Hematopoietic multipotent progenitor cell treated with erythropoietin and hydrocortisone succinate and interleukin-3 and kit ligand, for 6 days (in vitro differentiated cells): ENCODE measurements around the gene ACOX3.

Experiments used
- DNase-seq: peaks from one replicate; pipeline ENCODE4 v3.0.0-alpha.2; 2015

Gene ACOX3

DNA sequence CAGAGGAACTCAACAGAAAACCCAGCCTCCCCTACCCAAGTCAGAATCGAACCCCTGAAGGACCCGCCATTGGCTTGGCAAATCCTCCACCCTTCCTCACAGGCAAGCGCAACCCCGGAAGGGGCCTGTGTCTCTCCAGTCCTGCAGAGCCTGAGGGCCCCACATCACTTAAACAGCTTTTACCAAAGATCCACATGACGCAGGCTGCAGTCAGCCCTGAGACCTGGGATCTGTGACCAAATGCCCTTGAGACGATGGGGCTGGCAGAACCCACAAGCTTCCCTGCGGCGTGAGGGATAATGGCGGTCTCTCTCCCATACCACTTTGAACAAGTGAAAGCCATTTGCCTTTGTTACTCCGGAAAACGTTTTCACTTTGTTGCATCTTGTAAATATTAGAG lies 54.9 kb downstream of the ACOX3 start:
- no peak for DNase-seq

DNA sequence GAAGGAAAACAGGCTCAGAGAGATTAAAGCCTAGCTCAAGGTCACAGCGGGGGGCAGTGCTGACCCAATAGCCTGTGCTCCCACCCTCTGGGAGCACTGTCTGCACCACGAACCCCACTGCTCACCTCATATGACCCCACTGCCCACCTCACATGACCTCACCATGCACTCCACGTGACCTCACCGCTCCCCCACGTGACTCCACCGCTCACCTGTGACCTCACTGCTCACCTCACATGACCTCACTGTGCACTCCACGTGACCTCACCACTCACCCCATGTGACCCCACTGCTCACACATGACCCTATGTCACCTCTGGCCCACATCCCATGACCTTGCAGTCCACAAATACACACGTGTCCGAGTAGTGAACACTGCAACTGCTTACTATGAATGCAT lies 55.4 kb downstream of the ACOX3 start:
- DNase-seq, result no peak

DNA sequence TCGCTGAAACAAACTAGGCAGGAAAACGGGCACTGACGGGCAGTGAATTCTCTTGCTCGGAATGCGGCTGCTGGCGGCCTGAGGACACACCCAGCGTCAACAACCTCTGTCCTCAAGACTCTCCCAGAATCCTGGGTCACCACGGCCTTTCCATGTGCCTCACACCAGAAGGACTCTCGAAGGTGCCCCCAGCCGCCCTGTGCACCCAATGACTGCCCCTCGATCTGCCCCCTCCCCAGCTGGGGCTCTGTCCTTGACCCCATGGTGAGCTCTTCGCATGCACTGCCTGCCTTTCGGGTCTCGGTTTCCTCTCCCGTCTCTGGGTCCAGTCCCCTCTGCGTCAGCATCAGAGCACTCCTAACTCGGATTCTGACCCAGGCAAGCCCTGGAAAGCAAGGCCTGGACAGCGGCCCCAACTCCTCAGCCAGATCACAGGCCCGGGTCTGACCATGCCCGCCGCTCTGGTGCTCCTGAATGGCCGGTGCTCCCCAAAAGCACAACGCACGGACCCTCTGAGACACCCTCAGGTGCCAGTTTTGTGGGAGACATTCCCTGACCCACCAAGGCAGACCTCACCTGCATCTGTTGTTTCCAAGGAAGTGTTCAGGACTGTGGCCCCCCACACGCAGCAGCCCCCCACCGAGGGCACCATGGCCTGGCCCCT lies 56.0 kb downstream of the ACOX3 start:
- DNase-seq, result no peak

DNA sequence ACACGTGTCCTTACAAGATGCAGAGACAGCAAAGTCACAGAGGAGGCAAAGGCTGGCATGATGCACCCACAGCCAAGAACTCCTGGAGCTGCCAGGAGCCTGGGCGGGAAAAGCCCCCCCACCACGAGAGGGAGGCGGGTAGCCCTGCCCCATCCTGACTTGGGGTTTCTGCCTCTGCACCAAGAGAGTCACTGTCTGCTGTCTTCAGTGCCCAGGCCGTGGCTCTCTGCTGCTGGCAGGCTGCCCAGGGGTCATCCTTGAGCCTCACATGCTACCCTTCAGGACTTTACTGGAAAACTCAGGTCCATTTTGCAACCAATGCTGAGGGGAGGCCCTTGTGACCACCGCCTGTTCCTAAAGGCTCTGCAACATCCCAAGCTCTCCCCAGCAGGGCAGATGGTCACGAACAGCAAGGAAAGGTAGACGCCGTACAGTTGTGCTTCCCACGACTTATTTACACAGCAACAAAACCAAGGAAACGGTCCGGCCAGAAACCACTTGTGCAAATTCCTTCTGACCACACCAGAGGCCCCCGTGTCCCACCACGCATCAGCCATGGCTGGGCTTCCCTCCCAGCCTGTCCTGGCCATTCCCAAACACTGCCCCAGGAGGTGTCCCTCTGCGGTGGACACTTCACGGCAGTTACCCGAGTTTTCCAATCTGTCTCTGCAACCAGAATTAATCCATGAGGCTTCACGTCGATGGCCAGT lies 56.9 kb downstream of the ACOX3 start:
- no peak for DNase-seq

DNA sequence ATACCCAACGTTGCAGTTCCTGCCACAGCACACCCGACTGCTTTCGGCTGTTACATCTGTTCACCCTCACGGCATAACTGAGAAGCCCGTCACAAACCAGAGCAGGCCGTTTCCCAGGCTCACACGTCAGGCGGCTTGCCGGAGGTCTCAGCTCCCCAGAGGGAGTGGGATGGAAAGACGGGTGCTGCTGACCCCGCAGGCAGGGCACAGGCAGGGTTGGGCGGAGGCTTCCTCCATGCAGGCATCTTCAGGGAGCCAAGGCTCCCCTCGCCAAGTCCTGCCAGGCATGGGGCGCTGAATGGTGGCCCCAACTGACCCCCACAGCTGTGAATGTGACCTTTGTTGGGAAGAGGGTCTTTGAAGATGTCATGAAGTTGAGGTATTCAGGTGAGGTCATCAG lies 57.5 kb downstream of the ACOX3 start:
- no peak for DNase-seq

DNA sequence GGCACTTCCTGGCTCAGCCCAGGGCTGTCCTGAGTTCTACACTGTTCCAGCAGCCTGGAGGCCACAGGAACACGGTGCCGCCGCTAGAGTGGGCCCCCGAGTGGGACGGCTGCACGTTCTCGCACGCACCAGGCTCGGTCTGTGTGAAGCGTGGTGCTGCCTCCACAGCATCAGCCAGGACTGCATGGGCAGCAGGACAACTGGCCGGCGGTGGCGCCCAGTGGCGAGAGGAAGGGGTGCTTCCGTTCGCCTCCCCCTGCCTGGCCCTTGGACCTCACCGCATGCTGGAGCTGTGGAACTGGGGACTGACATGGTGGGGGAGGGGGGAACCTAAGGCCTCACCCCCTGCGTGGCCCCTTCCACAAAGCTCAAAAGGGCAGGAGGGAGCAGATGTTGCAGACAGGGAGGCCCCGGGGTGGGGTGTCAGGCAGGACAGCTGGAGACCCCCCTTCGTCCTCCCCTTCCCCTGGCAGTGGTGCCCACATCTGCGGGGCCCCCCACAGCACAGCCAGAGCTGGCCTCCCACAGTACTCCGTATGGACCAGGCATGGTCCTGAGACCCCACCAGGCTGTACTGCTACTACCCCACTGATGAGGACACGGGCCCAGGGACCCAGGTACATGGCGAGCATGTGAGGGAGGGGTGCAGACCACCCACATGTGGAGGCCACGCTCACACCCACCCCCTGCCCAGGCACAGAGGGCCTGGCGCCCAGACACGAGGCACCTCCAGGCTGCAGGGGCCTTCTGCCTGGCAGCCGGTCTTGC lies 58.5 kb downstream of the ACOX3 start:
- no peak for DNase-seq

DNA sequence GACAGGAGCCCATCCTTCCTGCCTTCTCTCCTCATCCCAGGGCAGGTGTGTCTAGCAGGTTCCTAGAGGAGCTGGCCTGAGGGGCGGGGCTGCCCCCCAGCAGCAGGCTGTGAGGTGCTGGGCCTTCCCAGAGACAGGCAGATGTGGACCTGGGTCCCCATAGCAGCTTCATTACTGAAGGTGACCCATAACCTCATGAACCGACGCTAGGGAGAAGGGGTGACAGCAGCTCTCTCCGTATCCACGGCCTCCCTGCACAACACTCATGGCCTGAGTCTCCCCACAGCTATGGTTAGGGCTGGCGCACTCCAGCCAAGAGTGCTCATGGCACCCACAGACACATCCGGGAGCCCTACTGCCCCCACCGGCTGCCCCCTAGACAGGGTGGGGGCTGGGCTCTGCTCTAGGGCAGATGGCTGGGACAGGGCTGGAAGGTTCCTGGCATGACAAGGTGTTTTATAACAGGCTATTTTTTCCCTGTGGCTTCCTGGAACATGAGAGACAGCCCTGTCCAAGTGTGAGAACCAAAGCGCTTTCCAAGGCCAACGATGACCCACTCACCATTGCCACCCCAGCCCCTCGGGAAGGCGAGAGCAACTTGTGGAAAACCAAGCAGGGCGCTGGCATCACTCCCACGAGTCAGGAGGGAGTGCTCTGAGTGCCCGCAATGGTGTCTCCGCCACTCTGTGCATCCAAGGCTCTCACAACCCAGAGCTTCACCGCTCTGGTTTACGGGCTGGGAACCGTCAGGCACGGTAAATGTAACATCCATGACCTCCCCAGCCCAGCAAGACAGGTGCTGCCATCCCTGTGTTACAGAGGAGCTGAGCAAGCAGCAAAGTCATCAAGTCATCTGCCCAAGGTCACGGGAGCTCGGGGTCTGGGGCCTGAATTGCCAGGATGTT lies 59.8 kb downstream of the ACOX3 start:
- DNase-seq, result no peak

DNA sequence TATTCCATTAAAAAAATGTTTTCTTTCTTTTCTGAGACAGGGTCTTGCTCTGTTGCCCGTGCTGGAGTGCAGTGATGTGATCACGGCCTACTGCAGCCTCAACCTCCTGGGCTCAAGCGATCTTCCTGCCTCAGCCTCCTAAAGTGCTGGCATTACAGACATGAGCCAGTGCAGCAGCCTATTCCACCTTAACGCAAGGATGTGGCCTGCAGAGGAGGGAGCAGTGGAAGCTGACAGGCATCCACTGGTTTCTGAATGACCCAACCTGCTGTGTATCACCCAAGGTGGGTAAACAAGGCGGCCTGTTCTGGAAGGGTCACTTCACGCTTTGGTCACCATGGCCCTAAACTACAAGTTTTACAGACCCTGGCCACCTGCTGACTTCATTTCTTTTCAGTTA lies 60.8 kb downstream of the ACOX3 start:
- DNase-seq, result no peak

DNA sequence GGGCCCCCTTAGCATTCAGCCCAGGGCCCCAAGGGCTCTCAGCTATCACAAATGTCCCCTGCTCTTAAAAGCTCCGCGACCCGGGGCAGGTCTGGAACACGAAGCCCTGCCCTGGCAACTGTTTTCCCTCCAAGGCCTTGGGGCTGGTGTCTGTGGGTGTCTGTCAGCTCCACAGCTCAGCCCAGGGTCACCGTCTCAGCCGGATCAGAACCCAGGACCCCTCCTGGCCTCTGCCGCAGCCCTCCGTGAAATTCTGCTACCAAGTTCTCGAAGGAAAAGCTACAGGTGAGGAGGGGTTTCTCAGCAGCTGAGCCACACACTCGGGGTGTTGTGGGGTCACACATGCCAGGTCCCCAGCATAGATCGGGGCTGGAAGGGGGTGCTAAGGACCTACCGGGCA lies 61.2 kb downstream of the ACOX3 start:
- DNase-seq, result no peak

DNA sequence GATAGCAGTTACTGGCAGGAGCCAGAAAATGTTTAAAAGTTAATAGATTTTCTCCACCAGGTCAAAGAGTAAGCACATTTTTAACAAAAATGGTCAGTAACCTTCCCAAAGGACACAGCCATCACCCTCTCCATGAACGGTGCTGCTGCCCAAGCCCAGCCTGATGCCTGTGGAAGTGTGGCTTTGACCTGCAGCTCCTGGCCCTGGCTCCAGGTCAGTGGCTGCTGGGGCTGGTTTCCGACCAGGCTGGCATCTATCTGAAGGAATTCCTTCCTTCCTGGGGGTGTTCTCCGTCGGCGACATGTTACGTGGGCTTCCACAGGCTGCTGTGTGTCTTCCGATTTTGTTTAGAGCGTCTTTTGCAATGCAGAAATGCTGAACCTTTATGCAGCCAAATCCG lies 61.7 kb downstream of the ACOX3 start:
- DNase-seq, result no peak

DNA sequence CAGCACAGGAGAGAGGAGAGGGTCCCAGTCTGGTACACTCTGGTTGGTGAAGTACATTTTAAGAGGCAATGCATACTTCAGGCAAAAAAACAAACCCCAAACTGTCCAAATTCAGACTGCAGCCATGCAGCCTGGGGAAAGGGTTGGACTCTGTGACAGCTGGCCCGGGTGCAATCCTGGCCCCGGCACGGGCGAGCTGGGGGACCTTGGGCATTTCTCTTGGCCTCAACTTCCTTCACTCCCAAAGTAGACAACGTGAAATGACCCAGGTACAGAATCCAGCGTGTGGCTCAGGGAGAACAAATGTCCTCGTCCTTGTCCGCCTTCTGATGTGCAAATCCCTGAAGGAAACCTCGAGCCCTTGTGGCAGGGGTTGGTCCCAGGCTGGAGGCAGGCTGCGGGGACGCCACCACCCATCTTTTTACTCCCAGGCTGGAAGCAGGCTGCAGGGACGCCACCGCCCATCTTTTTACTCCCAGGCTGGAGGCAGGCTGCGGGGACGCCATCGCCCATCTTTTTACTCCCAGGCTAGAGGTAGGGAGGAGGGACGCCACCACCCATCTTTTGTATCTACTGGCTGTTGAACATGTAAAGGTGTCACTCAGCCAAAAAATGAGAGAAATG lies 62.3 kb downstream of the ACOX3 start:
- no peak for DNase-seq

DNA sequence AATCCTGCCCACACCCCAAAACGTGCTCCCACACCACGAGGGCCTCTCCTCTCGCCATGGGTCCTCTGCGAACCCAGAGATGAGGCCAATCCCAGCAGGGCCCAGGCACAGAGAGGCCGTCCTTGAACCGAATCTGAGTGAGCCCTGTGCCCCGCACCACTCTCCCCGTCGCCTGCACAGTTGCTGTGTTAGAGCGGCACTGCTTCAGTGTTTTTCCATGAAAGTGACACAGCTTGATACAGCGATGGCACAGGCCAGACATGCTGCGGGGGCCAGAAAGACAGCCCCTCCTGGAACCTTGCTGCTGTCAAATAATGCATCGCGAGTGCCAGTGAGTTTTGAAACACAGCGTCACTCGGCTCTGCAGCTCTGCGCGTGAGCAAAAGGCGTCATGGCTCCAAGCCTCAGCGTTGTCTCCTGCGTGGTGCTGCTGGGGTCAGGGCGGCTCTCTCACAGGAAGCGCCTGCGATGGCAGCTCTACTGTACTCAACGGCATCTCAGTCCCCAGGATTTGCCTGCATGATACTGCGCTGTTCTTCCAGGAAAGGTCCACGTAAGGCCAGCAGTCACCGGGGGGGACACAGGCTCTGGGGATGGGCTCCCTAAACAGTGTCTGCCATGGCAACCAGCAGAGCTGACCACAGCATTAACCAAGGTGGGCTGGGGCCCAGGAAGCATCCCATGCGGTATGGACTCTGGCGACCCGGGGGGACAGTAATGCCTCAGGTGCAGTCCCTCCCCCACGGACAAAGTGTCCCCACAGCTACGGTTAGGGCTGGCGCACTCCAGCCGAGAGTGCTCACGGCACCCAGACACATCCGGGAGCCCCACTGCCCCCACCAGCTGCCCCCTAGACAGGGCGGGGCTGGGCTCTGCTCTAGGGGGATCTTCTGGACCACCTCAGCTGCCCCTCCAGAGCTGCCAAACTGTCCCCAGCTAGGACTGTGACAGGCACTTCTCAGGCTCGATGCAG lies 63.1 kb downstream of the ACOX3 start:
- no peak for DNase-seq

DNA sequence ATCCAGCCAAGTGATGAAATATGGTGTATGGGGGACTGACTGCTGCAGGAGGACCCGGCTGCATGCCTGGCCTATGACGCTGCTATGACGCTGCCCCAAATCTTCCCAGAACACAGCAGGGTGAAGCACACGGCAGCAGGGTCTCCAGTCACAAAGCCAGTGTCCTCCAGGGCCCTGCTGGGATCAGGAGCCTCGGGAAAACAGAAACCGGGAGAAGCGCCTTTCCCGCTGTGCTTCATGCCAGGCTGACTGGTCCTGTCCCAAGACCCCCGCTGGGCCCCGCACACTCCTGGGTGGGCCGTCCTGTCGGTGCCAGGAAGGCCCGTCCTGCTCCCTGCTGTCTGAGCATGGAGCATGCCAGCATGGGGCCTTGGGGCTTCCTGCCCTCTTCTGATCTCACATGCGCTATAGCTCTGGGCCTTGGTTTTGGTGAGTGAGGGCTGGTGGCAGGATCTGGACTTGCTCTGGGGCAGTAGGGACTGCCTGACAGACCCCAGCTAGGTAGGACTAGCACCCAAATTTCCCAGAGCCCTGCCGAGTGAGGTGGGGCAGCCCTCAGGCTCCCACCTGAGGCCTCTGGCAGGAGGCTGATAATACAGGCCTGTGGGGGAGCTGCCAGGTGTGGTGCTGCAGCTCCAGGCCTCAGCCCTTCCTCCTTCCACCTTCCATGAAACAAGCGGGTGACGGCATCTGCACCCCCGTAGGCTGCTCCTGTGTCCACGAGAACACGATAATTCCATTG lies 64.0 kb downstream of the ACOX3 start:
- no peak for DNase-seq

DNA sequence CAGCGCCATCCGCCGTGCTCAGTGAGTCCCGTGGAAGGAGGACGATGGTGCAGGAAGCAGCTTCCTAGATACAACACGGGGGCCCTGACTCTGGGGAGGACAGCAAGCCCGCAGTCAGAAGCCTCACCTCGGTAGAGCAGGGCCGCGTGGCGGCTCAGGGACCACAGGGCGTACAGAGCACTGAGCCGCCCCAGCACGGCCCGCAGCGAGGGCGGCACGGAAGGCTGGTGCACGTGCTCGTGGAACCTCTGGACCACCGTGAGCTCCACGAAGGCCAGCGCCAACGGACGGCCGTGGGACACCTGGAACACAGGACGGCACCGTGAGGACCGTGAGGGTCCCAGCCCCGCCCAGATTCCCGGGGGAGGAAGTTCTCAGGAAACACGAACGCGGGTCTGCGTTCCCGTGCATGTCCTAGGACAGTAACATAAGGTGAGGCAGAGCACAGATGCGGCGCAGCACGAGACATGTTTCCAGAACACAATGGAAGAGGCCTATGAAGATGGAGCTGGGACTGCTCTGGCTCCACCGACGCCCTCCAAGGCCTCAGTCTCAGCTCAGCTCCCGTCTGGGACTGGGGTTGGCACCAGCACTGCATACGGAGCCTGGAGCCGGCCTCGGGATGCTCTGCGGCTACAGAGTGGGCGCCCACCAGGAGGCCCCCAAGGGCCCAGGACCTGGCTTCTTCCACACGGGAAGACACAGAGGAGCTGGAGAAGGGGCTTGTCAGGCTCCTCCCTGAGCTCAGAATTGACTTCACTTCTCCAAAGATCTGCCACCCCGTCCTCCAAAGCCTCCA lies 65.5 kb downstream of the ACOX3 start:
- DNase-seq, result no peak

DNA sequence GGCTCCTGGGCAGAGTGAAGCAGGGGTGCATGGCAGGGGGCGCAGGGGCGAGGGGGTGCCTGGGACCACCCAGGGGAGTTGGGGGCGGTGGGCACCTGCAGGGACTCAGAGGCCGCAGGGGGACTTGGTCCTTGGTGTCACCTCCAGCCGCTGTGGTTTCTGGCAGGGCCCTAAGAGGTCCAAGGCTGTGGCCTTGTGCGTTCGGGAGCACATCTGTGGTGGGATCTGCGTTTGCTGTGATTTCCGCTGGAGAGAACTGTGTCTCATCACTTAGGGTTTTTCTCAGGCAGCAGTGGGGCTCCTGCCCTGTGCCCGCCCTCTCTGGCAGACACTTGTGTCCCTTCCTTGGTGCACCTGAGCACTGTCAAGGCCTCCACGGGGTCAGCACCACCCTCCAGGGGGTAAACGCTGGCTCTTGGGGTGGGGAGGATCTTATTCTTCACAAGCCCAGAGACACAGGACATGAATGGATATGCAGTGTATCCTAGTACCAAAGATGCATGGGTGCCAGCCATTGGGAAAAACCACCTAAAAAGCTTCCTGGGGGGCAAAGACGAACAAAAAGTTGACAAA lies 66.5 kb downstream of the ACOX3 start:
- no peak for DNase-seq

DNA sequence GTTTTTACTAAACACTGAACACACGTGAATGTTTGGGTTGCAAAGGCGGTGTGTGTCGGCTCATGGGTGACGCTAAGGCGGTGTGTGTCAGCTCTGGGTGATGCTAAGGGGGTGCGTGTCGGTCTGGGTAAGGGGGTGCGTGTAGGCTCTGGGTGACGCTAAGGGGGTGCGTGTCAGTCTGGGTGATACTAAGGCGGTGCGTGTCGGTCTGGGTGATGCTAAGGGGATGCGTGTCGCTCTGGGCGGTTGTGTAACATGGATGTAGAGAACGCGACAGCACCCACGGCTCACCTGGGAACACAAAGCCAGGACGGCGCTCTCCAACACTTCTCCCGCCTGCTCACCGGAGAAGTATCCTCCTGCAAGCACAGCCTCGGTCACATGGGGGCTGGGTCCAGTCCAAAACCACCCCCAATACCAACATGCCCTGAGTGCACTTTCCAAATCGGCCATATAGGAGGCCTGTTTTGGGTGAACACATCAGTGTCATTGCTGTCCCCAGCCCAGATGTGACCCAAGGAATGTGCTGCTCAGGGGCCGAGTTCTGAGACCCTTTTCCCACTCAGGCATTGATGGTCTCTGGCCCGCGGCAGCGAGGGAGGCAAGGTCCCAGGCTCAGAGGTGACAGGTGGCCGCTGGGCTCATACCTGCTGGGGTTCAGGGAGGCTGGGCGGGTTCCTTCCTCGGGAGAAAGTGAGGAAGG lies 67.1 kb downstream of the ACOX3 start:
- no peak for DNase-seq

DNA sequence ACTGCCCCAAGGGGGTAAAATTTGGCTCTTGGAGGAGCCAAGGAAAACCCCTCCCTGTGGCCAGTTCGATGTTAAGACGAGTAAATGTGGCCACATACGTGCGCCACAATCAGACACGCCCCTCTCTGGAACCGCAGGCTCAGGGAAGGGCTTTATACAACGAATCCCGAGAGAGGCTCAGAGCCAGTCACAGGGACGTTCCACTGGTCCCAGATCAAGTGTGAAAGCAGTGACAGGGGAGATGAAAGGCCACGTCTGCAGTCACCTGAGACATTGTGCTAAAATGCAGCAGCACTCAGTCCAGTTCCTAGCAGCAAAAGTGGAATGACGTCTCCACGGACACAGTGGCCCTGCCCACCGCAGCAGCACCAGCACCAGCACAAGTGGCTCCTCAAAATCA lies 68.0 kb downstream of the ACOX3 start:
- no peak for DNase-seq

DNA sequence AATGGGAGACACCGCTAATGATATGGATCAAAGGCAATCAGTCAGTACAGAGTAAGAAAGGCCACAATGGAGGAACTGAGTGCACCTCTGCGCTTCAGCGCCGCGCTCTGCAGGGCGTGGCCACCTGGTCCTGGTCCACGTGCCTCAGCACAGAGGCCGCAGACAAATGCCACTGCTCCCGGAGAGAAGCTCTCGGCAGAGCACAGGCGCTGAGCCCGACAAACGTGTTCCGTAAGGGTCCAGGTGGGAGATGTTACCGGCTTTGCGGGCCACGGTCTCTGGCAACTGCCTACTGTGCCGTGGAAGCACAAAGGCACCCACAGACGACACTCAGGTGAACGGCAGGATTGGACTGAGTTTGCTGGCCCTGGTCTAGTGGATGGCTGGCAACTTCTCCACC lies 68.9 kb downstream of the ACOX3 start:
- DNase-seq, result no peak
